ENCODE measurements around the gene POLA2.

DNA sequence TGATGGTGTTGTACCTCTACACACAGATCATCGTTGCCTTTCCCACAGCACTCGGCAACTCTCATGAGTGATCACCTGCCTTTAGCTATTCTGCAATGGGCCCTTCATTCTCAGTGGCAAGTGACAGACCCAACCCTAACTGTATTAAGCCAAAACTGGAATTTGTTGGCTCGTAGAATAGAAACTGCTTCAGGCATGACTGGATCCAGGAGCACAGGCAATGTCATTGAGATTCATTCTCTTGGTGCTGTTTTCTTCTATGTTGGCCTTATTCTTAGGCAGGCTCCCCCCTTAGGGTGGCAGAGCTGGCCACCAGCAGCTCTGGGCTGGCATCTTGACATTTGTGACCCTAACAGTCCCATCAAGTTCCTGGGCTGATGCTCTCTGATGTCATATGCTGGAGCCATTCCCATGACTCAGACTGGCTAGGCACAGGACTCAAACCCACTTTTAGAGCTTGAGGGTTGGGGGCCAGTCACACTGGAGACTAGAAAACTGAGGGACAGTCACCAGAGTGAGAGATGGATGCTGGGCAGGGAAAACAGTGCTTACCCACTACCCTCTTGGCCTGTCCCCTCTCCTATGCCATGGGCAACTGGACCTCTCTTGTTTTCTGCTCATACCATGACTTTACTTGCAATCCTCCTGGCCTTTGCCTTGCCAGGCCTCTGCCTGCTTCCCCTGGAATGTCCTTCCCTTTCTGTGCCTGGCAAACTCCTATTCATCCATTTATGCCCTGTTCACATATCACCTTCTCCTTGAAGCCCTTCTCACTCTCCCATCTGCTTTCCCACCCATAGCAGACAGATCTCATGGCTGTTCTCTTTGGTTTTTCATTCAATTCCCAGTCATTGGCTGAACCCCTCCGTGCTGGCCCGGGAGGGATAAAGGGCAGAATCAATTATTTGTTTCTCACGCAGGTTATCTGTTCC lies 45.8 kb downstream of the POLA2 start:
- no peak for TF ChIP-seq GABPA (IDR thresholded peaks at IDR 0.05 in 1 of 2, conservative IDR thresholded peaks at IDR 0.05 in 1 of 2)
- TF ChIP-seq, protein P1, sequence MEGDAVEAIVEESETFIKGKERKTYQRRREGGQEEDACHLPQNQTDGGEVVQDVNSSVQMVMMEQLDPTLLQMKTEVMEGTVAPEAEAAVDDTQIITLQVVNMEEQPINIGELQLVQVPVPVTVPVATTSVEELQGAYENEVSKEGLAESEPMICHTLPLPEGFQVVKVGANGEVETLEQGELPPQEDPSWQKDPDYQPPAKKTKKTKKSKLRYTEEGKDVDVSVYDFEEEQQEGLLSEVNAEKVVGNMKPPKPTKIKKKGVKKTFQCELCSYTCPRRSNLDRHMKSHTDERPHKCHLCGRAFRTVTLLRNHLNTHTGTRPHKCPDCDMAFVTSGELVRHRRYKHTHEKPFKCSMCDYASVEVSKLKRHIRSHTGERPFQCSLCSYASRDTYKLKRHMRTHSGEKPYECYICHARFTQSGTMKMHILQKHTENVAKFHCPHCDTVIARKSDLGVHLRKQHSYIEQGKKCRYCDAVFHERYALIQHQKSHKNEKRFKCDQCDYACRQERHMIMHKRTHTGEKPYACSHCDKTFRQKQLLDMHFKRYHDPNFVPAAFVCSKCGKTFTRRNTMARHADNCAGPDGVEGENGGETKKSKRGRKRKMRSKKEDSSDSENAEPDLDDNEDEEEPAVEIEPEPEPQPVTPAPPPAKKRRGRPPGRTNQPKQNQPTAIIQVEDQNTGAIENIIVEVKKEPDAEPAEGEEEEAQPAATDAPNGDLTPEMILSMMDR (IDR thresholded peaks at IDR 0.05; ENCODE audit: low read depth, low read length, missing input control), result no peak
- TF ChIP-seq, protein P2, sequence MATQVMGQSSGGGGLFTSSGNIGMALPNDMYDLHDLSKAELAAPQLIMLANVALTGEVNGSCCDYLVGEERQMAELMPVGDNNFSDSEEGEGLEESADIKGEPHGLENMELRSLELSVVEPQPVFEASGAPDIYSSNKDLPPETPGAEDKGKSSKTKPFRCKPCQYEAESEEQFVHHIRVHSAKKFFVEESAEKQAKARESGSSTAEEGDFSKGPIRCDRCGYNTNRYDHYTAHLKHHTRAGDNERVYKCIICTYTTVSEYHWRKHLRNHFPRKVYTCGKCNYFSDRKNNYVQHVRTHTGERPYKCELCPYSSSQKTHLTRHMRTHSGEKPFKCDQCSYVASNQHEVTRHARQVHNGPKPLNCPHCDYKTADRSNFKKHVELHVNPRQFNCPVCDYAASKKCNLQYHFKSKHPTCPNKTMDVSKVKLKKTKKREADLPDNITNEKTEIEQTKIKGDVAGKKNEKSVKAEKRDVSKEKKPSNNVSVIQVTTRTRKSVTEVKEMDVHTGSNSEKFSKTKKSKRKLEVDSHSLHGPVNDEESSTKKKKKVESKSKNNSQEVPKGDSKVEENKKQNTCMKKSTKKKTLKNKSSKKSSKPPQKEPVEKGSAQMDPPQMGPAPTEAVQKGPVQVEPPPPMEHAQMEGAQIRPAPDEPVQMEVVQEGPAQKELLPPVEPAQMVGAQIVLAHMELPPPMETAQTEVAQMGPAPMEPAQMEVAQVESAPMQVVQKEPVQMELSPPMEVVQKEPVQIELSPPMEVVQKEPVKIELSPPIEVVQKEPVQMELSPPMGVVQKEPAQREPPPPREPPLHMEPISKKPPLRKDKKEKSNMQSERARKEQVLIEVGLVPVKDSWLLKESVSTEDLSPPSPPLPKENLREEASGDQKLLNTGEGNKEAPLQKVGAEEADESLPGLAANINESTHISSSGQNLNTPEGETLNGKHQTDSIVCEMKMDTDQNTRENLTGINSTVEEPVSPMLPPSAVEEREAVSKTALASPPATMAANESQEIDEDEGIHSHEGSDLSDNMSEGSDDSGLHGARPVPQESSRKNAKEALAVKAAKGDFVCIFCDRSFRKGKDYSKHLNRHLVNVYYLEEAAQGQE (IDR thresholded peaks at IDR 0.05), result no peak
- TF ChIP-seq FOXA1 (IDR thresholded peaks at IDR 0.05), result no peak
- no peak for TF ChIP-seq FOXA2 (IDR thresholded peaks at IDR 0.05)
- no peak for TF ChIP-seq TAF1 (conservative IDR thresholded peaks at IDR 0.05)
- TF ChIP-seq, protein P3, sequence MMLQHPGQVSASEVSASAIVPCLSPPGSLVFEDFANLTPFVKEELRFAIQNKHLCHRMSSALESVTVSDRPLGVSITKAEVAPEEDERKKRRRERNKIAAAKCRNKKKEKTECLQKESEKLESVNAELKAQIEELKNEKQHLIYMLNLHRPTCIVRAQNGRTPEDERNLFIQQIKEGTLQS (IDR thresholded peaks at IDR 0.05), result no peak
- TF ChIP-seq, protein P4, sequence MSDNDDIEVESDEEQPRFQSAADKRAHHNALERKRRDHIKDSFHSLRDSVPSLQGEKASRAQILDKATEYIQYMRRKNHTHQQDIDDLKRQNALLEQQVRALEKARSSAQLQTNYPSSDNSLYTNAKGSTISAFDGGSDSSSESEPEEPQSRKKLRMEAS (IDR thresholded peaks at IDR 0.05), result no peak
- no peak for TF ChIP-seq RAD21 (IDR thresholded peaks at IDR 0.05)
